ENCODE results near the gene CFD.
"Not testable (repeated sequence)": the region's sequence is repeated elsewhere in the genome, so short reads cannot be mapped to it uniquely, and the experiment has no call there.

Gene CFD

GRCh38 chr19:870314-870713 is 10.8 kb downstream of the CFD start:
- Histone ChIP-seq H3K27me3 (ENCODE audit: control insufficient read depth in 1 of 2, insufficient read depth in 2 of 2, low read length in 2 of 2) (no peaks in the 10 kb centered on the region), H3K27ac (ENCODE audit: low read depth, low read length) (peak overlapping the region; percentile 86), H3K9me3 (ENCODE audit: low read length) (no peaks in the 10 kb centered on the region), H3K4me1 (ENCODE audit: insufficient read depth, low read length) (peaks cover 9% of the 10 kb centered on the region), H3K9ac (ENCODE audit: low read length) (no peak overlapping the region), H3K4me3 (ENCODE audit: low read depth in 1 of 2, low read length in 2 of 2) (no peak overlapping the region), H3K36me3 (ENCODE audit: insufficient read depth, low read length) (peaks cover 35% of the 10 kb centered on the region)

GRCh38 chr19:870963-871401 is 11.5 kb downstream of the CFD start:
- Histone ChIP-seq H3K4me1 (ENCODE audit: insufficient read depth, low read length) (peaks cover 9% of the 10 kb centered on the region), H3K4me3 (ENCODE audit: low read depth in 1 of 2, low read length in 2 of 2) (no peak overlapping the region), H3K9ac (ENCODE audit: low read length) (no peak overlapping the region), H3K36me3 (ENCODE audit: insufficient read depth, low read length) (peaks cover 37% of the 10 kb centered on the region), H3K9me3 (ENCODE audit: low read length) (no peaks in the 10 kb centered on the region), H3K27me3 (ENCODE audit: control insufficient read depth in 1 of 2, insufficient read depth in 2 of 2, low read length in 2 of 2) (no peaks in the 10 kb centered on the region), H3K27ac (ENCODE audit: low read depth, low read length) (peak overlapping the region; percentile 68)

GRCh38 chr19:871446-872265 is 12.2 kb downstream of the CFD start:
- Histone ChIP-seq H3K9ac (ENCODE audit: low read length) (no peak overlapping the region), H3K36me3 (ENCODE audit: insufficient read depth, low read length) (peaks cover 43% of the 10 kb centered on the region), H3K27ac (ENCODE audit: low read depth, low read length) (peak overlapping the region; percentile 68), H3K4me3 (ENCODE audit: low read depth in 1 of 2, low read length in 2 of 2) (no peak overlapping the region), H3K4me1 (ENCODE audit: insufficient read depth, low read length) (peaks cover 9% of the 10 kb centered on the region), H3K9me3 (ENCODE audit: low read length) (no peaks in the 10 kb centered on the region), H3K27me3 (ENCODE audit: control insufficient read depth in 1 of 2, insufficient read depth in 2 of 2, low read length in 2 of 2) (no peaks in the 10 kb centered on the region)

GRCh38 chr19:872266-872951 is 12.9 kb downstream of the CFD start:
- Histone ChIP-seq H3K9ac (ENCODE audit: low read length) (no peak overlapping the region), H3K27me3 (ENCODE audit: control insufficient read depth in 1 of 2, insufficient read depth in 2 of 2, low read length in 2 of 2) (no peaks in the 10 kb centered on the region), H3K36me3 (ENCODE audit: insufficient read depth, low read length) (peaks cover 45% of the 10 kb centered on the region), H3K4me3 (ENCODE audit: low read depth in 1 of 2, low read length in 2 of 2) (no peak overlapping the region), H3K9me3 (ENCODE audit: low read length) (no peaks in the 10 kb centered on the region), H3K27ac (ENCODE audit: low read depth, low read length) (peak overlapping the region; percentile 65), H3K4me1 (ENCODE audit: insufficient read depth, low read length) (peaks cover 9% of the 10 kb centered on the region)

GRCh38 chr19:873084-873483 is 13.6 kb downstream of the CFD start:
- H3K9me3 ChIP-seq (ENCODE audit: low read length): no peaks in the 10 kb centered on the region
- no peak overlapping the region for H3K4me3 ChIP-seq (ENCODE audit: low read depth in 1 of 2, low read length in 2 of 2)
- H3K27me3 ChIP-seq (ENCODE audit: control insufficient read depth in 1 of 2, insufficient read depth in 2 of 2, low read length in 2 of 2): no peaks in the 10 kb centered on the region
- H3K27ac ChIP-seq (ENCODE audit: low read depth, low read length): no peak overlapping the region
- H3K9ac ChIP-seq (ENCODE audit: low read length): no peak overlapping the region
- peaks cover 42% of the 10 kb centered on the region for H3K36me3 ChIP-seq (ENCODE audit: insufficient read depth, low read length)
- H3K4me1 ChIP-seq (ENCODE audit: insufficient read depth, low read length): peaks cover 9% of the 10 kb centered on the region

GRCh38 chr19:873561-874041 is 14.1 kb downstream of the CFD start:
- Histone ChIP-seq H3K9me3 (ENCODE audit: low read length) (no peaks in the 10 kb centered on the region), H3K27ac (ENCODE audit: low read depth, low read length) (no peak overlapping the region), H3K4me3 (ENCODE audit: low read depth in 1 of 2, low read length in 2 of 2) (no peak overlapping the region), H3K9ac (ENCODE audit: low read length) (no peak overlapping the region), H3K4me1 (ENCODE audit: insufficient read depth, low read length) (peaks cover 8% of the 10 kb centered on the region), H3K27me3 (ENCODE audit: control insufficient read depth in 1 of 2, insufficient read depth in 2 of 2, low read length in 2 of 2) (no peaks in the 10 kb centered on the region), H3K36me3 (ENCODE audit: insufficient read depth, low read length) (peaks cover 42% of the 10 kb centered on the region)

- Histone ChIP-seq H3K9me3 (ENCODE audit: low read length) (no peaks in the 10 kb centered on the region), H3K27me3 (ENCODE audit: control insufficient read depth in 1 of 2, insufficient read depth in 2 of 2, low read length in 2 of 2) (no peaks in the 10 kb centered on the region), H3K4me1 (ENCODE audit: insufficient read depth, low read length) (no peaks in the 10 kb centered on the region), H3K36me3 (ENCODE audit: insufficient read depth, low read length) (peaks cover 39% of the 10 kb centered on the region), H3K27ac (ENCODE audit: low read depth, low read length) (no peak overlapping the region), H3K4me3 (ENCODE audit: low read depth in 1 of 2, low read length in 2 of 2) (no peak overlapping the region), H3K9ac (ENCODE audit: low read length) (no peak overlapping the region)
Measured at GRCh38 chr19:875265-875879, 15.9 kb downstream of the CFD start.

DNA sequence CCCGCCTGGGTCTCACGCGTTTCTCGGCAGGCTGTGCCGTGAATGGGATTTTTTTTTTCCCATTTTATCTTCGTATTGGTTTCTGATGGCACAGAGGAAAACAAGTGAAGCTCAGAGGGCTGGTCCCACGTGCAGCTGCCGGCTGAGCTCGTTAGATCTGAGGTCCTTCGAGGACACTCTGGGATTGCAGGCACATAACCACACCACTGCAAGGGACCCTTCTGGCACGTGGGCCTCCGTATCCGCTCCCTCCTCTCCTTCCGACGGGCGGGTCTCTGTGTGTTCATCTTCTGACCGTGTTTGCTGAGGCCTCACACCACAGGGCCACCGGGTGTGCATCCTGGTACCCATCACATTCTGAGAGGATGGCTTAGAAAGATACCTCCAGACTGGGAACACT is 16.6 kb downstream of the CFD start:
- Histone ChIP-seq H3K4me1 (ENCODE audit: insufficient read depth, low read length) (no peaks in the 10 kb centered on the region), H3K36me3 (ENCODE audit: insufficient read depth, low read length) (peaks cover 37% of the 10 kb centered on the region), H3K9me3 (ENCODE audit: low read length) (no peaks in the 10 kb centered on the region), H3K27me3 (ENCODE audit: control insufficient read depth in 1 of 2, insufficient read depth in 2 of 2, low read length in 2 of 2) (no peaks in the 10 kb centered on the region), H3K9ac (ENCODE audit: low read length) (no peak overlapping the region), H3K4me3 (ENCODE audit: low read depth in 1 of 2, low read length in 2 of 2) (no peak overlapping the region), H3K27ac (ENCODE audit: low read depth, low read length) (no peak overlapping the region)

DNA sequence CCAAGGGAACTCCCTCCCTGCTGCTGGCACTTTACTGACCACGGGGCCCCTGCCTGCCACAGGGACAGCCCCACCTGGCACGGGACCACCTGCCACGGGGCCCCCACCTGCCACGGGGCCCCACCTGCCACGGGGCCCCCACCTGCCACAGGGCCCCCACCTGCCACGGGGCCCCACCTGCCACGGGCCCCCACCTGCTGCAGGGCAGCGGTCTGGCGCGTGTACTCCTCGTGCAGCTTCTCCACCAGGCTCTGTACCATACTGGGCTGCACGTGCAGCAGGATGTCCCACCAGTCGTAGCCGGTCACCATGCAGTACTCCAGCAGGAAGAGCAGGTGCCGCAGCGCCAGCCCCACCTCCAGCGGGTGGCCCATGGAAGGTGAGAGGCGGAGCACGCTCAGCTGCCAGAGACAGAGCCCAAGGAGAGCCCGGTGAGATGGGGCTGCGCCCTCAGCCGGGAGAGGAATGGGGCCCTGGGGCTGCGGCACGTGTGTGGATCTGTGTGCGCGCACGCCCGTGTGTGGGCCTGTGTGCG is 17.4 kb downstream of the CFD start:
- Histone ChIP-seq H3K36me3 (ENCODE audit: insufficient read depth, low read length) (peaks cover 44% of the 10 kb centered on the region), H3K4me3 (ENCODE audit: low read depth in 1 of 2, low read length in 2 of 2) (no peak overlapping the region), H3K9me3 (ENCODE audit: low read length) (no peaks in the 10 kb centered on the region), H3K27ac (ENCODE audit: low read depth, low read length) (no peak overlapping the region), H3K4me1 (ENCODE audit: insufficient read depth, low read length) (no peaks in the 10 kb centered on the region), H3K9ac (ENCODE audit: low read length) (no peak overlapping the region), H3K27me3 (ENCODE audit: control insufficient read depth in 1 of 2, insufficient read depth in 2 of 2, low read length in 2 of 2) (no peaks in the 10 kb centered on the region)

GRCh38 chr19:877992-878660 is 18.7 kb downstream of the CFD start:
- H3K4me1 ChIP-seq (ENCODE audit: insufficient read depth, low read length); H3K4me3 ChIP-seq (ENCODE audit: low read depth in 1 of 2, low read length in 2 of 2); H3K9me3 ChIP-seq (ENCODE audit: low read length); H3K27ac ChIP-seq (ENCODE audit: low read depth, low read length); H3K9ac ChIP-seq (ENCODE audit: low read length); H3K27me3 ChIP-seq (ENCODE audit: control insufficient read depth in 1 of 2, insufficient read depth in 2 of 2, low read length in 2 of 2): not testable (repeated sequence)
- H3K36me3 ChIP-seq (ENCODE audit: insufficient read depth, low read length): peaks cover 56% of the 10 kb centered on the region
